ENCODE data around the gene TNNT2. TPM values are rescaled to one million over a fixed set of nuclear protein-coding genes. Genes with fewer than 3 reads are reported as not detected.

TNNT2 gene
- polyA plus RNA-seq, 3 donors, result 56.1 to 78.9 (median 66.1) TPM

- DNase-seq, result no peak
Measured at GRCh38 chr1:201379733-201380242, 2.3 kb upstream of the TNNT2 start.

GRCh38 chr1:201378804-201379203 lies 1.3 kb upstream of the TNNT2 start:
- no peak for DNase-seq

- peak; percentile 81 for DNase-seq
Measured at GRCh38 chr1:201376464-201377374, 761 bp downstream of the TNNT2 start.

GRCh38 chr1:201376107-201376463 lies 1.4 kb downstream of the TNNT2 start:
- DNase-seq, result no peak

GRCh38 chr1:201375169-201375568 lies 2.3 kb downstream of the TNNT2 start:
- no peak for DNase-seq

- no peak for DNase-seq
Measured at GRCh38 chr1:201374364-201374763, 3.1 kb downstream of the TNNT2 start.

- DNase-seq, result no peak
Measured at GRCh38 chr1:201371792-201372191, 5.7 kb downstream of the TNNT2 start.

GRCh38 chr1:201371276-201371675 lies 6.2 kb downstream of the TNNT2 start:
- no peak for DNase-seq

GRCh38 chr1:201370500-201370899 lies 7.0 kb downstream of the TNNT2 start:
- no peak for DNase-seq

- no peak for DNase-seq
Measured at GRCh38 chr1:201369209-201369608, 8.3 kb downstream of the TNNT2 start.

GRCh38 chr1:201366696-201367095 lies 10.8 kb downstream of the TNNT2 start:
- no peak for DNase-seq

- no peak for DNase-seq
Measured at GRCh38 chr1:201365251-201365650, 12.2 kb downstream of the TNNT2 start.

GRCh38 chr1:201364808-201365105 lies 12.7 kb downstream of the TNNT2 start:
- peak; percentile 67 for DNase-seq

- no peak for DNase-seq
Measured at GRCh38 chr1:201363467-201363866, 14.0 kb downstream of the TNNT2 start.

- DNase-seq, result no peak
Measured at GRCh38 chr1:201362906-201363305, 14.6 kb downstream of the TNNT2 start.

- no peak for DNase-seq
Measured at GRCh38 chr1:201361652-201362504, 15.6 kb downstream of the TNNT2 start.

- DNase-seq, result no peak
Measured at GRCh38 chr1:201360901-201361651, 16.4 kb downstream of the TNNT2 start.

- no peak for DNase-seq
Measured at GRCh38 chr1:201360486-201360885, 17.0 kb downstream of the TNNT2 start.

GRCh38 chr1:201359873-201360210 lies 17.6 kb downstream of the TNNT2 start:
- no peak for DNase-seq

GRCh38 chr1:201359031-201359872 lies 18.2 kb downstream of the TNNT2 start:
- no peak for DNase-seq

- no peak for DNase-seq
Measured at GRCh38 chr1:201358596-201358995, 18.9 kb downstream of the TNNT2 start.

All from renal pelvis (tissue), 4 donors.